HepG2 (cell line): Measurements from ENCODE around the gene SLC9A4. TPM values are rescaled to one million over a fixed set of nuclear protein-coding genes. Genes with fewer than 3 reads are reported as not detected.

ENCODE experiments used
- ATAC-seq: fragments of 200-7000 bp; cut with Tn5 transposase; 3 replicates; pipeline ENCODE4 v1.9.1; 2020; ENCODE audit warnings: mild to moderate bottlenecking, moderate library complexity
- BruUV-seq: library from RNA; stranded (reverse); fragments of 400-500 nt; replicated peaks from 2 replicates; lab custom pipeline; 2021; lab: Mats Ljungman, UMichigan
- CTCF ChIA-PET: fragments of 300-600 bp; formaldehyde crosslinking; extraction: SDS; loops from one replicate; lab custom pipeline; 2021; ENCODE audit warnings: low total read pairs, inconsistent platforms, low intra/inter-chr PET ratio; lab: Yijun Ruan, JAX
- POLR2A ChIA-PET: fragments of 350-600 bp; sonication (Branson Sonifier 250); formaldehyde crosslinking; loops from one replicate; lab custom pipeline; 2020; ENCODE audit warnings: antibody characterized with exemption, inconsistent platforms; lab: Yijun Ruan, JAX
- DNase-seq: peaks from one replicate; pipeline ENCODE4 v3.0.0-alpha.2; 2015; ENCODE audit warnings: low spot score
- FAIRE-seq: peaks from 3 replicates; lab custom pipeline; 2011; peaks lifted over from hg19 to GRCh38; lab: Jason Lieb, UNC
- H2AFZ ChIP-seq: one replicate; pipeline ENCODE4 v1.6.1; 2011; ENCODE audit warnings: low read length, inconsistent platforms
- H3K27ac ChIP-seq: fragments of 300-600 bp; 3 replicates; pipeline ENCODE4 v1.8.0; 2011; ENCODE audit warnings: mixed run types, mild to moderate bottlenecking, mixed read lengths, low read length, inconsistent platforms; ENCODE audit not compliant: insufficient read depth; ENCODE audit errors: extremely low read length
- H3K27me3 ChIP-seq, 2 experiments: fragments of 200-600 bp in 1 of 2; 2 replicates in 1 of 2; 3 replicates in 1 of 2; pipeline versions ENCODE4 v1.6.0 to v1.8.0; 2011; ENCODE audit warnings: low read length in 2 of 2, mild to moderate bottlenecking in 2 of 2, moderate library complexity in 2 of 2, inconsistent platforms in 1 of 2; ENCODE audit not compliant: insufficient read depth in 2 of 2, control insufficient read depth in 1 of 2
- H3K36me3 ChIP-seq, 2 experiments: fragments of 200-600 bp in 1 of 2; replicated peaks in 1 of 2; 2 replicates in 1 of 2; 3 replicates in 1 of 2; pipeline versions ENCODE4 v1.5.1 to v1.8.0; 2011; ENCODE audit warnings: low read length in 2 of 2, inconsistent platforms in 1 of 2; ENCODE audit not compliant: insufficient read depth in 2 of 2, control insufficient read depth in 1 of 2
- H3K4me1 ChIP-seq: 2 replicates; pipeline ENCODE4 v1.5.1; 2012; ENCODE audit warnings: low read length, inconsistent platforms; ENCODE audit not compliant: insufficient read depth
- H3K4me2 ChIP-seq: 2 replicates; pipeline ENCODE4 v1.6.0; 2011; ENCODE audit warnings: low read depth, low read length, inconsistent platforms
- H3K4me3 ChIP-seq, 3 experiments: fragments of 200-600 bp in 1 of 3; sonication (generic), shearing (Covaris generic) in 1 of 3; replicated peaks in 1 of 3; 2 replicates each; pipeline ENCODE4 v1.5.1; 2011 to 2016; ENCODE audit warnings: low read length in 3 of 3, inconsistent platforms in 2 of 3, low read depth in 2 of 3, mild to moderate bottlenecking in 2 of 3, control low read depth in 1 of 3, mixed read lengths in 1 of 3; ENCODE audit not compliant: insufficient read depth in 1 of 3
- H3K79me2 ChIP-seq: one replicate; pipeline ENCODE4 v1.6.1; 2011; ENCODE audit warnings: low read length, inconsistent platforms; ENCODE audit not compliant: insufficient read depth
- H3K9ac ChIP-seq: 2 replicates; pipeline ENCODE4 v1.6.0; 2011; ENCODE audit warnings: mild to moderate bottlenecking, low read depth, low read length, inconsistent platforms; ENCODE audit not compliant: insufficient read depth
- H3K9me3 ChIP-seq: 2 replicates; pipeline ENCODE4 v1.5.1; 2012; ENCODE audit warnings: mild to moderate bottlenecking, low read length
- H4K20me1 ChIP-seq: 2 replicates; pipeline ENCODE4 v1.6.0; 2011; ENCODE audit warnings: inconsistent platforms, mild to moderate bottlenecking, low read length, moderate library complexity; ENCODE audit not compliant: insufficient read depth
- CEBPB ChIP-seq: IDR thresholded peaks from 2 replicates; pipeline ENCODE4 v1.6.1; 2011; ENCODE audit warnings: low read depth, low read length, improper control_type of control experiment, borderline replicate concordance
- MATR3 ChIP-seq: sonication (generic); formaldehyde crosslinking; IDR thresholded peaks from 2 replicates; pipeline ENCODE4 v1.4.0; 2020; ENCODE audit warnings: missing genetic modification reagents
- ONECUT2 ChIP-seq: sonication (generic); formaldehyde crosslinking; IDR thresholded peaks from 2 replicates; pipeline ENCODE4 v1.4.0; 2020; ENCODE audit warnings: missing genetic modification reagents
- RFX5 ChIP-seq: IDR thresholded peaks from 2 replicates; pipeline ENCODE4 v1.6.1; 2011; ENCODE audit warnings: low read depth, low read length, improper control_type of control experiment
- TOE1 ChIP-seq: sonication (generic); formaldehyde crosslinking; IDR thresholded peaks from 2 replicates; pipeline ENCODE4 v1.4.0; 2020; ENCODE audit warnings: mild to moderate bottlenecking, missing genetic modification reagents
- ZFP36L2 ChIP-seq: sonication (generic); formaldehyde crosslinking; IDR thresholded peaks from 2 replicates; pipeline ENCODE4 v1.4.0; 2020; ENCODE audit warnings: missing genetic modification reagents
- ZNF431 ChIP-seq: sonication (generic); formaldehyde crosslinking; IDR thresholded peaks from 2 replicates; pipeline ENCODE4 v1.9.0; 2022; ENCODE audit warnings: missing genetic modification reagents, low read depth, mild to moderate bottlenecking, borderline replicate concordance
- ZNF775 ChIP-seq: sonication (generic); formaldehyde crosslinking; IDR thresholded peaks from 2 replicates; pipeline ENCODE4 v1.4.0; 2020; ENCODE audit warnings: missing genetic modification reagents, mild to moderate bottlenecking, moderate library complexity, borderline replicate concordance
- ZSCAN25 ChIP-seq: sonication (generic); formaldehyde crosslinking; IDR thresholded peaks from 2 replicates; pipeline ENCODE4 v1.8.0; 2022; ENCODE audit warnings: mild to moderate bottlenecking, missing genetic modification reagents
- WGBS: methylation state at CpG from one replicate; pipeline ENCODE4 v1.1.6; 2017; ENCODE audit warnings: low lambda C conversion rate; 5-methylcytosine and 5-hydroxymethylcytosine counted together
- in situ Hi-C: cut with HindIII; loops from 2 replicates; pipeline ENCODE4 v1.10.0; 2017; ENCODE audit warnings: low pct_unique_long_range_greater_than_20kb; ENCODE audit not compliant: extremely low pct_ligation_motif_present
- intact Hi-C: fragments of 100-400 bp; cut with micrococcal nuclease; formaldehyde crosslinking; loops from one replicate; pipeline ENCODE4 v1.10.0; 2022; ENCODE audit not compliant: unreplicated experiment
- polyA plus RNA-seq, 8 experiments: library from polyadenylated mRNA; depleted of rRNA in 3 of 8; stranded (reverse) in 7 of 8; unstranded in 1 of 8; fragments of >200 nt; fragmentation: Illumina TruSeq in 4 of 8; extraction: Trizol in 4 of 8; gene quantifications; 2 replicates each; pipeline versions ENCODE4 v1.2.1 to v1.2.3, GENCODE V29; 2011 to 2016; ENCODE audit warnings: low read depth in 4 of 8, missing spikeins in 1 of 8, mixed read lengths in 1 of 8; ENCODE audit not compliant: insufficient read depth in 1 of 8
- total RNA-seq, 5 experiments: library from RNA; depleted of rRNA; stranded (reverse); fragments of >200 nt; fragmentation: Illumina TruSeq; extraction: Trizol; gene quantifications; 2 replicates each; pipeline ENCODE4 v1.2.3, GENCODE V29; 2016; ENCODE audit warnings: low read depth in 1 of 5
- TF ChIP-seq, protein P1 (sequence below): sonication (generic); formaldehyde crosslinking; IDR thresholded peaks from 2 replicates; pipeline ENCODE4 v1.5.1; 2020; ENCODE audit warnings: missing genetic modification reagents, mild to moderate bottlenecking, borderline replicate concordance
- TF ChIP-seq, protein P2 (sequence below): sonication (generic); formaldehyde crosslinking; IDR thresholded peaks from 2 replicates; pipeline ENCODE4 v1.4.0; 2020; ENCODE audit warnings: mild to moderate bottlenecking, missing genetic modification reagents
- TF ChIP-seq, protein P3 (sequence below): sonication (generic); formaldehyde crosslinking; IDR thresholded peaks from 2 replicates; pipeline ENCODE4 v1.4.0; 2020; ENCODE audit warnings: missing genetic modification reagents

The SLC9A4 gene
- total and polyA plus RNA-seq, 2 of the 13 experiments (the other 11 are each of a cell fraction or from before 2014, with no cell fraction given), result not detected

DNA sequence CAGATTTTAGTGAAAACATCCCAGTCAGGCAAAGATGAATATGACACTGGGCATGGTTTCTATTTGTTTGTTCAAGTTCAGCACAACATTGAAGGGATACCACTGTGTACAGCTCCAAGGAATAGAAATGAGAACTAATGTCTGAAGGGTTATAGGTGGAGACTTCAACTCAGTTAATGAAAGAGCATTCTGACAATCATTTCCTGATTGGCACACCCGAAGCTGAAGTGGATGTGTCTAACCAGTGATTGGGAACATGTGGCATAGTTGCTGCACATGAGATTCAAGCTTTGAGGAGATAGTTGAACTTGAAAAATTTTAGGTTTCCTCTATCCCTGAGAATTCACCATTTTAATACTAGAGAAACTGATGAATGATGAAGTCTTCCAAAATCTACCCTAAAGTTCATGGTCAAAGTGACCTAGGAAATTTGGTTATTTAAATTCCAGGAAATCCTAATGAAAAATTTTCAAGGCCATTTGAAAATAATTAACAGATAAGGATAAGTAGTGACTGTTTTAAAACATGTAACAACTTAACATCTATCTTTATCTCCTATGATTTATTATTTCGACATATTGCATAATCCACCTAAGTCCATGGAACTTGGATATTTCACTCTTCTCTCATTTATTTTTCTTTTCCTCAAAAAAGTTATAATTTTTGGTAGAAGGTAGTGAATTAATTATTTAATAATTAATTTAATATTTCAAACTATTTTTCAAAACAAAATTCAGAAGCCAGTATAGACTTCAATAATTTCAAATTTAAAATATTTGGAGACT, 38.0 kb downstream of the SLC9A4 start:
- ChIA-PET CTCF (no interaction called here), POLR2A (no interaction called here)
- DNase-seq, result no peak
- no peak overlapping the region for H2AFZ ChIP-seq
- no peaks in the 10 kb centered on the region for H3K4me1 ChIP-seq
- FAIRE-seq, result peak; percentile 40
- no peak overlapping the region for H3K27ac ChIP-seq
- no peaks in the 10 kb centered on the region for H3K79me2 ChIP-seq
- no peaks in the 10 kb centered on the region for H3K36me3 ChIP-seq
- ATAC-seq, result no peak
- no peak overlapping the region for H3K4me3 ChIP-seq
- TF ChIP-seq CEBPB (peak; percentile 68), ZSCAN25 (CRISPR knock-in tag) (no peak)
- H3K4me2 ChIP-seq, result no peak overlapping the region
- BruUV-seq, result no TSS peak
- H4K20me1 ChIP-seq, result no peaks in the 10 kb centered on the region
- in situ Hi-C loops, result no loop called here
- intact Hi-C loops, result no loop called here
- WGBS, result 2% methylated on average over 2 of the region's 2 CpGs
- H3K9ac ChIP-seq, result no peak overlapping the region
- H3K9me3 ChIP-seq, result no peaks in the 10 kb centered on the region
- 0 out of 5 replicates have a peak, but pooled peaks cover 0 to 6% of the 10 kb centered on the region in 2 experiments for H3K27me3 ChIP-seq

DNA sequence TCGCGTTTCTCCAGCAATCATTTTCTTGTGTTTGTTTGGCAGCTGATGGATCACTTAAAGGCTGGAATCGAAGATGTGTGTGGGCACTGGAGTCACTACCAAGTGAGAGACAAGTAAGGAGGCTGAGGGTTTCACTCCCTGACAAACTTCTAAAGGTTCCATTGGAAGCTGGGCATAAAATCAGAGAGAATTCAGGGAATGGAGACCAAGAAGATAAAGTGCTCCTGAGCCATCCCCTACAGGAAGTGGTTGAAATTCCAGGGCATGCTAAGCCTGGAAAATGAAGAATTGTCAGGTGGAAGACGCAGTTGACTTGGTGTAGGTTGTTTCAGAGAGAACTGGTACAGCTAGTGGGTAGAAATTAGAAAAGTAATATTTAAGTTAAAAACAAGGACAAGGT, 39.1 kb downstream of the SLC9A4 start:
- Histone ChIP-seq H4K20me1 (no peaks in the 10 kb centered on the region), H3K4me3 (no peak overlapping the region), H2AFZ (no peak overlapping the region), H3K79me2 (no peaks in the 10 kb centered on the region), H3K4me1 (no peaks in the 10 kb centered on the region), H3K36me3 (no peaks in the 10 kb centered on the region), H3K27ac (no peak overlapping the region), H3K27me3 (0 out of 5 replicates have a peak, but pooled peaks cover 0 to 6% of the 10 kb centered on the region in 2 experiments), H3K4me2 (no peak overlapping the region), H3K9ac (no peak overlapping the region), H3K9me3 (no peaks in the 10 kb centered on the region)
- intact Hi-C loops, result no loop called here
- POLR2A ChIA-PET, result no interaction called here
- 63% methylated on average over 4 of the region's 4 CpGs for WGBS
- FAIRE-seq (no peak), DNase-seq (no peak), ATAC-seq (no peak)
- CTCF ChIA-PET, result no interaction called here
- no TSS peak for BruUV-seq
- in situ Hi-C loops, result no loop called here
- TF ChIP-seq RFX5 (no peak), ONECUT2 (CRISPR knock-in tag) (no peak), ZNF431 (CRISPR knock-in tag) (no peak), MATR3 (no peak), TOE1 (no peak), ZNF775 (CRISPR knock-in tag) (no peak), ZFP36L2 (no peak)
- TF ChIP-seq, protein P1, sequence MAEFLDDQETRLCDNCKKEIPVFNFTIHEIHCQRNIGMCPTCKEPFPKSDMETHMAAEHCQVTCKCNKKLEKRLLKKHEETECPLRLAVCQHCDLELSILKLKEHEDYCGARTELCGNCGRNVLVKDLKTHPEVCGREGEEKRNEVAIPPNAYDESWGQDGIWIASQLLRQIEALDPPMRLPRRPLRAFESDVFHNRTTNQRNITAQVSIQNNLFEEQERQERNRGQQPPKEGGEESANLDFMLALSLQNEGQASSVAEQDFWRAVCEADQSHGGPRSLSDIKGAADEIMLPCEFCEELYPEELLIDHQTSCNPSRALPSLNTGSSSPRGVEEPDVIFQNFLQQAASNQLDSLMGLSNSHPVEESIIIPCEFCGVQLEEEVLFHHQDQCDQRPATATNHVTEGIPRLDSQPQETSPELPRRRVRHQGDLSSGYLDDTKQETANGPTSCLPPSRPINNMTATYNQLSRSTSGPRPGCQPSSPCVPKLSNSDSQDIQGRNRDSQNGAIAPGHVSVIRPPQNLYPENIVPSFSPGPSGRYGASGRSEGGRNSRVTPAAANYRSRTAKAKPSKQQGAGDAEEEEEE (CRISPR knock-in tag), result no peak
- TF ChIP-seq, protein P2, sequence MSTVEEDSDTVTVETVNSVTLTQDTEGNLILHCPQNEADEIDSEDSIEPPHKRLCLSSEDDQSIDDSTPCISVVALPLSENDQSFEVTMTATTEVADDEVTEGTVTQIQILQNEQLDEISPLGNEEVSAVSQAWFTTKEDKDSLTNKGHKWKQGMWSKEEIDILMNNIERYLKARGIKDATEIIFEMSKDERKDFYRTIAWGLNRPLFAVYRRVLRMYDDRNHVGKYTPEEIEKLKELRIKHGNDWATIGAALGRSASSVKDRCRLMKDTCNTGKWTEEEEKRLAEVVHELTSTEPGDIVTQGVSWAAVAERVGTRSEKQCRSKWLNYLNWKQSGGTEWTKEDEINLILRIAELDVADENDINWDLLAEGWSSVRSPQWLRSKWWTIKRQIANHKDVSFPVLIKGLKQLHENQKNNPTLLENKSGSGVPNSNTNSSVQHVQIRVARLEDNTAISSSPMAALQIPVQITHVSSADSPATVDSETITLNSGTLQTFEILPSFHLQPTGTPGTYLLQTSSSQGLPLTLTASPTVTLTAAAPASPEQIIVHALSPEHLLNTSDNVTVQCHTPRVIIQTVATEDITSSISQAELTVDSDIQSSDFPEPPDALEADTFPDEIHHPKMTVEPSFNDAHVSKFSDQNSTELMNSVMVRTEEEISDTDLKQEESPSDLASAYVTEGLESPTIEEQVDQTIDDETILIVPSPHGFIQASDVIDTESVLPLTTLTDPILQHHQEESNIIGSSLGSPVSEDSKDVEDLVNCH (CRISPR knock-in tag), result no peak
- TF ChIP-seq, protein P3, sequence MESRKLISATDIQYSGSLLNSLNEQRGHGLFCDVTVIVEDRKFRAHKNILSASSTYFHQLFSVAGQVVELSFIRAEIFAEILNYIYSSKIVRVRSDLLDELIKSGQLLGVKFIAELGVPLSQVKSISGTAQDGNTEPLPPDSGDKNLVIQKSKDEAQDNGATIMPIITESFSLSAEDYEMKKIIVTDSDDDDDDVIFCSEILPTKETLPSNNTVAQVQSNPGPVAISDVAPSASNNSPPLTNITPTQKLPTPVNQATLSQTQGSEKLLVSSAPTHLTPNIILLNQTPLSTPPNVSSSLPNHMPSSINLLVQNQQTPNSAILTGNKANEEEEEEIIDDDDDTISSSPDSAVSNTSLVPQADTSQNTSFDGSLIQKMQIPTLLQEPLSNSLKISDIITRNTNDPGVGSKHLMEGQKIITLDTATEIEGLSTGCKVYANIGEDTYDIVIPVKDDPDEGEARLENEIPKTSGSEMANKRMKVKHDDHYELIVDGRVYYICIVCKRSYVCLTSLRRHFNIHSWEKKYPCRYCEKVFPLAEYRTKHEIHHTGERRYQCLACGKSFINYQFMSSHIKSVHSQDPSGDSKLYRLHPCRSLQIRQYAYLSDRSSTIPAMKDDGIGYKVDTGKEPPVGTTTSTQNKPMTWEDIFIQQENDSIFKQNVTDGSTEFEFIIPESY (CRISPR knock-in tag), result no peak
